ENCODE measurements around the gene ADD1. TPM values are rescaled to one million over a fixed set of nuclear protein-coding genes. Genes with fewer than 3 reads are reported as not detected.

The ADD1 gene
- total and polyA plus RNA-seq, 2 of the 13 experiments (the other 11 are each of a cell fraction or from before 2014, with no cell fraction given) = 73.9 to 122 TPM

DNA sequence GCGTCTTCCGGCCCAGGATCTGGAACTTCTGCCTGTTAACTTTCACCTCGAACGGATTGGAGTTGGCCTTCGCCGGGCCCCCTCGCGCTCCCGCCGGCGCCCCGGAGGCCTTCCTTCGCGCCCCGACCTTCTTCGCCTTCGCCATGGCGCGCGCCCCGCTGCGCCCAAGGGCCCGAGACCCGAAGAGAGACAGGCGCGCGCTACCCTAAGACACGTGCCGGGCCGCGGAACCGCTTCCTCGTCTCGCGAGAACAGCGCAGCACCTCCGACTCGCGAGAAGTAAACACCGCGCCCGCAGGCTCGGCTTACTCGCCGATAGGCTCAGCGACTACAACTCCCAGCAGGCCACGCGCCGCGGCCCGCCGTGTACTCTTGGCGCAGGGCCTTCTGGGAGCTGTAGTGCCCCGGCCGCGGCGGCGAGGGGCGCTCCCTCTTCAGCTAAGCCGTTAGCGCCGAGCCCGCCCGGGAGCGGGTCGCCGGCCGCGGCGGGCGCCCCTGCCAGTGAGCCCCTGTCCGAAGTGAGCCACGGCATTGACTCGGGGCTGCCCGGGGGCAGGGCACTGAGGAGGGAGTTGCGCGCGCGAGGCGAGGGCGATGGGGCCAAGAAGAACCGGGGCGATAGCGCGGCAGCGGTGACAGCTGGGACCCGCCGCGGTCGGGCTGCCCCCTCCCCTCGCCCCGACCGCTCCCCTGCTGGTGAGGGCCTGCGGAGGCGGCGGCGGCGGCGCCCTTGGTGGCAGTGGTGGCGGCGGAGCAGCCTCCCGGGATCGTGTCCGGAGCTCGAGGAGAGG, 119.7 kb downstream of the ADD1 start, which contains the start of the genes GRK4 and NOP14 (continued):
- no peak; the same call in 1 of the 2 replicates for TF ChIP-seq PHF21A (CRISPR knock-in tag; IDR thresholded peaks at IDR 0.05)
- TF ChIP-seq CCDC6 (CRISPR knock-in tag; IDR thresholded peaks at IDR 0.05) = peak; percentile 98
- TF ChIP-seq ADNP (CRISPR knock-in tag; IDR thresholded peaks at IDR 0.05) = no peak
- no peak for TF ChIP-seq ZNF432 (CRISPR knock-in tag; IDR thresholded peaks at IDR 0.05; ENCODE audit: borderline replicate concordance)
- peak; percentile 97 for TF ChIP-seq EED (CRISPR knock-in tag; IDR thresholded peaks at IDR 0.05)
- TF ChIP-seq KMT2B (CRISPR knock-in tag; IDR thresholded peaks at IDR 0.05) = peak; percentile 95
- TF ChIP-seq RFXANK (CRISPR knock-in tag; IDR thresholded peaks at IDR 0.05) = no peak
- TF ChIP-seq, protein P1, sequence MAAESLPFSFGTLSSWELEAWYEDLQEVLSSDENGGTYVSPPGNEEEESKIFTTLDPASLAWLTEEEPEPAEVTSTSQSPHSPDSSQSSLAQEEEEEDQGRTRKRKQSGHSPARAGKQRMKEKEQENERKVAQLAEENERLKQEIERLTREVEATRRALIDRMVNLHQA (CRISPR knock-in tag; IDR thresholded peaks at IDR 0.05) = no peak
- TF ChIP-seq KDM5A (IDR thresholded peaks at IDR 0.05; ENCODE audit: borderline replicate concordance, low read length) = peak; percentile 73; the same call in 1 of the 2 replicates
- TF ChIP-seq MIER3 (CRISPR knock-in tag; IDR thresholded peaks at IDR 0.05; ENCODE audit: borderline replicate concordance) = peak; percentile 95; the same call in 1 of the 2 replicates
- TF ChIP-seq SIX1 (CRISPR knock-in tag; IDR thresholded peaks at IDR 0.05; ENCODE audit: borderline replicate concordance) = peak; percentile 80
- TF ChIP-seq ZNF691 (CRISPR knock-in tag; IDR thresholded peaks at IDR 0.05; ENCODE audit: borderline replicate concordance, low read depth) = peak; percentile 81; the same call in 1 of the 2 replicates
- peak; percentile 29; the same call in 1 of the 2 replicates for TF ChIP-seq PRDM15 (CRISPR knock-in tag; IDR thresholded peaks at IDR 0.05)
- TF ChIP-seq HDAC6 (IDR thresholded peaks at IDR 0.05; ENCODE audit: low read depth, low read length) = no peak
- no peak for TF ChIP-seq CENPT (CRISPR knock-in tag; IDR thresholded peaks at IDR 0.05; ENCODE audit: low read depth)
- no peak for TF ChIP-seq ZFP1 (CRISPR knock-in tag; IDR thresholded peaks at IDR 0.05)
- no peak for TF ChIP-seq KLF15 (CRISPR knock-in tag; IDR thresholded peaks at IDR 0.05; ENCODE audit: borderline replicate concordance)
- TF ChIP-seq HHEX (CRISPR knock-in tag; IDR thresholded peaks at IDR 0.05) = 0 out of 2 replicates have a peak, but pooled peaks have one; percentile 15
- TF ChIP-seq MEIS1 (CRISPR knock-in tag; IDR thresholded peaks at IDR 0.05; ENCODE audit: borderline replicate concordance) = peak; percentile 78; the same call in 1 of the 2 replicates
- TF ChIP-seq ZBTB20 (CRISPR knock-in tag; IDR thresholded peaks at IDR 0.05; ENCODE audit: borderline replicate concordance, low read depth) = no peak
- TF ChIP-seq ZNF569 (CRISPR knock-in tag; IDR thresholded peaks at IDR 0.05; ENCODE audit: borderline replicate concordance) = no peak
- peak; percentile 86; the same call in 1 of the 2 replicates for TF ChIP-seq JDP2 (CRISPR knock-in tag; IDR thresholded peaks at IDR 0.05; ENCODE audit: borderline replicate concordance)
- no peak for TF ChIP-seq ZNF10 (CRISPR knock-in tag; IDR thresholded peaks at IDR 0.05; ENCODE audit: borderline replicate concordance, low read depth)
- peak in 1 of 2 experiments; percentile 65; a peak in 2 of 4 replicates for TF ChIP-seq POLR2A (IDR thresholded peaks at IDR 0.05; ENCODE audit: insufficient read depth in 1 of 2, low read depth in 2 of 2, low read length in 2 of 2)
- TF ChIP-seq ZNF576 (CRISPR knock-in tag; IDR thresholded peaks at IDR 0.05) = peak; percentile 90; the same call in 1 of the 2 replicates
- TF ChIP-seq ZNF556 (CRISPR knock-in tag; IDR thresholded peaks at IDR 0.05; ENCODE audit: borderline replicate concordance) = peak; percentile 62; the same call in 1 of the 2 replicates
